Testis (tissue), 3 donors: Measurements from ENCODE around the gene HEATR5A. TPM values are rescaled to one million over a fixed set of nuclear protein-coding genes. Genes with fewer than 3 reads are reported as not detected.
"Not testable (repeated sequence)": the region's sequence is repeated elsewhere in the genome, so short reads cannot be mapped to it uniquely, and the experiment has no call there.

Source experiments
- DNase-seq: peaks from one replicate; pipeline ENCODE4 v3.0.0-alpha.2; 2019
- H3K27ac ChIP-seq, 2 donors: fragments of 200-600 bp; sonication (generic); one replicate each; pipeline ENCODE4 v1.5.1; 2019
- H3K27me3 ChIP-seq: fragments of 200-600 bp; sonication (generic); one replicate; pipeline ENCODE4 v1.5.1; 2019
- H3K36me3 ChIP-seq: fragments of 200-600 bp; sonication (generic); one replicate; pipeline ENCODE4 v1.5.1; 2017; ENCODE audit warnings: low read depth; ENCODE audit errors: missing control alignments
- H3K4me1 ChIP-seq: fragments of 200-600 bp; sonication (generic); one replicate; pipeline ENCODE4 v1.5.1; 2019
- H3K4me3 ChIP-seq, 2 donors: fragments of 200-600 bp; sonication (generic); one replicate each; pipeline ENCODE4 v1.5.1; 2017 to 2019
- H3K9me3 ChIP-seq: fragments of 200-600 bp; sonication (generic); one replicate; pipeline ENCODE4 v1.5.1; 2017
- CTCF ChIP-seq, 3 experiments: fragments of 450-650 bp in 2 of 3; fragments of 200-600 bp in 1 of 3; sonication (generic) in 1 of 3; IDR thresholded peaks; one replicate each; pipeline ENCODE4 v1.5.1; 2016 to 2019; ENCODE audit warnings: antibody characterized with exemption in 3 of 3, mild to moderate bottlenecking in 2 of 3, moderate library complexity in 1 of 3
- POLR2A ChIP-seq: fragments of 450-650 bp; IDR thresholded peaks from one replicate; pipeline ENCODE4 v1.6.1; 2017; ENCODE audit warnings: antibody characterized with exemption, mild to moderate bottlenecking, moderate library complexity
- WGBS, 2 donors: methylation state at CpG; one replicate each; pipeline ENCODE4 v1.1.5; 2018; 5-methylcytosine and 5-hydroxymethylcytosine counted together
- intact Hi-C: fragments of 100-400 bp; cut with DNase I; formaldehyde crosslinking; loops from one replicate; pipeline ENCODE4 v1.15.1; 2023; ENCODE audit warnings: low total_unique reads
- polyA plus RNA-seq: library from polyadenylated mRNA; stranded (reverse); fragments of 350-450 nt; fragmentation: Illumina TruSeq; extraction: RNeasy Lipid Tissue Mini Kit (QIAGEN cat#74804); gene quantifications from one replicate; pipeline ENCODE4 v1.2.3, GENCODE V29; 2014; ENCODE audit warnings: low read depth, low replicate concordance; ENCODE audit not compliant: insufficient read depth
- total RNA-seq, 2 donors: library from RNA; depleted of rRNA; stranded (reverse); fragments of >200 nt; gene quantifications; one replicate each; pipeline ENCODE4 v1.2.3, GENCODE V29; 2016

The HEATR5A gene
- total and polyA plus RNA-seq, 3 donors from 2014 or later = 19.6 to 39.8 (median 33.0) TPM

GRCh38 chr14:31386271-31386670, 34.1 kb downstream of the HEATR5A start:
- DNase-seq = no peak
- Histone ChIP-seq H3K27ac (no peak overlapping the region), H3K36me3 (no peaks in the 10 kb centered on the region)

GRCh38 chr14:31382221-31382620, 38.1 kb downstream of the HEATR5A start:
- Histone ChIP-seq H3K4me1 (no peaks in the 10 kb centered on the region), H3K4me3 (no peak overlapping the region), H3K27ac (no peak overlapping the region), H3K36me3 (no peaks in the 10 kb centered on the region), H3K9me3 (no peaks in the 10 kb centered on the region), H3K27me3 (no peaks in the 10 kb centered on the region)
- WGBS, 2 donors = 94 to 97% methylated on average over 1 of the region's 1 CpG
- TF ChIP-seq POLR2A (no peak), CTCF (IDR thresholded peaks at IDR 0.05) (no peak)
- intact Hi-C loops = no loop called here
- no peak for DNase-seq

More at GRCh38 chr14:31386271-31386670, 34.1 kb downstream of the HEATR5A start:
- H3K9me3 ChIP-seq = no peaks in the 10 kb centered on the region
- WGBS, 2 donors = 93 to 97% methylated on average over 5 of the region's 5 CpGs
- no peak overlapping the region for H3K4me3 ChIP-seq
- H3K27me3 ChIP-seq = no peaks in the 10 kb centered on the region
- TF ChIP-seq CTCF (IDR thresholded peaks at IDR 0.05) = no peak
- no peak for TF ChIP-seq POLR2A
- peaks cover 17% of the 10 kb centered on the region for H3K4me1 ChIP-seq
- intact Hi-C loops = no loop called here

- intact Hi-C loops = no loop called here
- Histone ChIP-seq H3K9me3 (no peaks in the 10 kb centered on the region), H3K4me3 (no peak overlapping the region), H3K36me3 (no peaks in the 10 kb centered on the region), H3K4me1 (peaks cover 5% of the 10 kb centered on the region), H3K27ac (no peak overlapping the region), H3K27me3 (no peaks in the 10 kb centered on the region)
- no peak for DNase-seq
- no peak for TF ChIP-seq POLR2A
- TF ChIP-seq CTCF (IDR thresholded peaks at IDR 0.05) = no peak
- WGBS, 2 donors = 85 to 93% methylated on average over 3 of the region's 3 CpGs
Measured at GRCh38 chr14:31380106-31380505, 40.2 kb downstream of the HEATR5A start.

GRCh38 chr14:31379125-31379947, 41.0 kb downstream of the HEATR5A start:
- H3K9me3 ChIP-seq, H3K27ac ChIP-seq, DNase-seq, intact Hi-C loops, H3K27me3 ChIP-seq, H3K4me1 ChIP-seq, H3K4me3 ChIP-seq, H3K36me3 ChIP-seq: not testable (repeated sequence)
- WGBS, 2 donors = 93 to 94% methylated on average over 16 of the region's 16 CpGs

GRCh38 chr14:31377433-31377832, 42.9 kb downstream of the HEATR5A start:
- H3K4me3 ChIP-seq = no peak overlapping the region
- TF ChIP-seq CTCF (IDR thresholded peaks at IDR 0.05) (no peak), POLR2A (no peak)

More at GRCh38 chr14:31377433-31377832, 42.9 kb downstream of the HEATR5A start:
- Histone ChIP-seq H3K36me3 (no peaks in the 10 kb centered on the region), H3K9me3 (no peaks in the 10 kb centered on the region), H3K27ac (no peak overlapping the region), H3K4me1 (peaks cover 5% of the 10 kb centered on the region), H3K27me3 (no peaks in the 10 kb centered on the region)
- no peak for DNase-seq
- intact Hi-C loops = no loop called here
- 98% methylated on average over 5 of the region's 5 CpGs for WGBS, 2 donors
